OCI-LY1 (cell line): ENCODE results near the gene BFSP1.

Experiments used
- H2AFZ ChIP-seq: fragments of 200-600 bp; sonication (generic), shearing (Covaris generic); 2 replicates; pipeline ENCODE4 v1.6.0; 2014; ENCODE audit warnings: antibody characterized with exemption, mild to moderate bottlenecking, low read length
- H3F3A ChIP-seq: fragments of 200-600 bp; sonication (generic), shearing (Covaris generic); 2 replicates; pipeline ENCODE4 v1.6.0; 2014; ENCODE audit warnings: mild to moderate bottlenecking, antibody characterized with exemption, low read length, moderate library complexity; ENCODE audit not compliant: insufficient read depth
- H3K27ac ChIP-seq: fragments of 200-600 bp; sonication (generic); 2 replicates; pipeline ENCODE4 v1.5.1; 2014; ENCODE audit warnings: low read length, mixed run types, mild to moderate bottlenecking, low read depth; ENCODE audit not compliant: poor library complexity, severe bottlenecking
- H3K27me3 ChIP-seq: fragments of 200-600 bp; sonication (generic); 2 replicates; pipeline ENCODE4 v1.6.0; 2014; ENCODE audit warnings: antibody characterized with exemption, mild to moderate bottlenecking, low read length, moderate library complexity; ENCODE audit not compliant: insufficient read depth
- H3K36me3 ChIP-seq: fragments of 200-600 bp; sonication (generic); 2 replicates; pipeline ENCODE4 v1.6.1; 2014; ENCODE audit warnings: mild to moderate bottlenecking, antibody characterized with exemption, low read length, moderate library complexity, mixed read lengths; ENCODE audit not compliant: insufficient read depth
- H3K4me1 ChIP-seq: fragments of 200-600 bp; sonication (generic); 2 replicates; pipeline ENCODE4 v1.5.1; 2014; ENCODE audit warnings: mild to moderate bottlenecking, low read length, moderate library complexity; ENCODE audit not compliant: insufficient read depth, severe bottlenecking
- H3K4me2 ChIP-seq: fragments of 200-600 bp; sonication (generic), shearing (Covaris generic); 2 replicates; pipeline ENCODE4 v1.6.1; 2014; ENCODE audit warnings: low read length
- H3K4me3 ChIP-seq: fragments of 200-600 bp; sonication (generic); 2 replicates; pipeline ENCODE4 v1.5.1; 2014; ENCODE audit warnings: low read length, low read depth, mild to moderate bottlenecking, mixed read lengths; ENCODE audit not compliant: poor library complexity, severe bottlenecking
- H3K79me2 ChIP-seq: fragments of 200-600 bp; shearing (Covaris generic); 2 replicates; pipeline ENCODE4 v1.6.1; 2016; ENCODE audit warnings: mixed run types, low read length, mixed read lengths; ENCODE audit not compliant: insufficient read depth
- H3K9ac ChIP-seq: fragments of 200-600 bp; sonication (generic), shearing (Covaris generic); 2 replicates; pipeline ENCODE4 v1.6.1; 2014; ENCODE audit warnings: mild to moderate bottlenecking, low read length, mixed read lengths
- H3K9me2 ChIP-seq: fragments of 200-600 bp; sonication (generic), shearing (Covaris generic); 2 replicates; pipeline ENCODE4 v1.6.1; 2014; ENCODE audit warnings: low read depth, mild to moderate bottlenecking, low read length, mixed read lengths
- H3K9me3 ChIP-seq: fragments of 200-600 bp; shearing (Covaris generic); 2 replicates; pipeline ENCODE4 v1.6.1; 2014; ENCODE audit warnings: low read length, mixed read lengths
- H4K20me1 ChIP-seq: fragments of 200-600 bp; sonication (generic), shearing (Covaris generic); 2 replicates; pipeline ENCODE4 v1.6.0; 2016; ENCODE audit warnings: mild to moderate bottlenecking, low read length; ENCODE audit not compliant: insufficient read depth
- EZH2 ChIP-seq: fragments of 200-600 bp; sonication (generic), shearing (Covaris generic); IDR thresholded peaks from 2 replicates; pipeline ENCODE4 v1.8.0; 2017; ENCODE audit warnings: borderline replicate concordance, mixed run types, mild to moderate bottlenecking, antibody characterized with exemption, low read length, moderate library complexity, mixed read lengths
- TF ChIP-seq, protein P1 (sequence below): fragments of 200-600 bp; sonication (generic), shearing (Covaris generic); IDR thresholded peaks from 2 replicates; pipeline ENCODE4 v1.5.1; 2017; ENCODE audit warnings: mild to moderate bottlenecking, antibody characterized with exemption, low read length, moderate library complexity, mixed read lengths

The BFSP1 gene

GRCh38 chr20:17518339-17519052, 12.7 kb downstream of the BFSP1 start:
- Histone ChIP-seq H3K27me3 (peaks cover 5% of the 10 kb centered on the region; the same call in 1 of the 2 replicates), H4K20me1 (no peaks in the 10 kb centered on the region), H3K4me2 (no peak overlapping the region), H3F3A (no peaks in the 10 kb centered on the region), H3K9ac (no peak overlapping the region), H3K27ac (no peak overlapping the region), H3K36me3 (no peaks in the 10 kb centered on the region), H3K9me2 (no peaks in the 10 kb centered on the region), H3K4me3 (no peak overlapping the region), H3K9me3 (no peaks in the 10 kb centered on the region), H3K79me2 (no peaks in the 10 kb centered on the region), H3K4me1 (no peaks in the 10 kb centered on the region), H2AFZ (no peak overlapping the region)
- TF ChIP-seq, protein P1, sequence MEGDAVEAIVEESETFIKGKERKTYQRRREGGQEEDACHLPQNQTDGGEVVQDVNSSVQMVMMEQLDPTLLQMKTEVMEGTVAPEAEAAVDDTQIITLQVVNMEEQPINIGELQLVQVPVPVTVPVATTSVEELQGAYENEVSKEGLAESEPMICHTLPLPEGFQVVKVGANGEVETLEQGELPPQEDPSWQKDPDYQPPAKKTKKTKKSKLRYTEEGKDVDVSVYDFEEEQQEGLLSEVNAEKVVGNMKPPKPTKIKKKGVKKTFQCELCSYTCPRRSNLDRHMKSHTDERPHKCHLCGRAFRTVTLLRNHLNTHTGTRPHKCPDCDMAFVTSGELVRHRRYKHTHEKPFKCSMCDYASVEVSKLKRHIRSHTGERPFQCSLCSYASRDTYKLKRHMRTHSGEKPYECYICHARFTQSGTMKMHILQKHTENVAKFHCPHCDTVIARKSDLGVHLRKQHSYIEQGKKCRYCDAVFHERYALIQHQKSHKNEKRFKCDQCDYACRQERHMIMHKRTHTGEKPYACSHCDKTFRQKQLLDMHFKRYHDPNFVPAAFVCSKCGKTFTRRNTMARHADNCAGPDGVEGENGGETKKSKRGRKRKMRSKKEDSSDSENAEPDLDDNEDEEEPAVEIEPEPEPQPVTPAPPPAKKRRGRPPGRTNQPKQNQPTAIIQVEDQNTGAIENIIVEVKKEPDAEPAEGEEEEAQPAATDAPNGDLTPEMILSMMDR = no peak
- no peak for TF ChIP-seq EZH2

DNA sequence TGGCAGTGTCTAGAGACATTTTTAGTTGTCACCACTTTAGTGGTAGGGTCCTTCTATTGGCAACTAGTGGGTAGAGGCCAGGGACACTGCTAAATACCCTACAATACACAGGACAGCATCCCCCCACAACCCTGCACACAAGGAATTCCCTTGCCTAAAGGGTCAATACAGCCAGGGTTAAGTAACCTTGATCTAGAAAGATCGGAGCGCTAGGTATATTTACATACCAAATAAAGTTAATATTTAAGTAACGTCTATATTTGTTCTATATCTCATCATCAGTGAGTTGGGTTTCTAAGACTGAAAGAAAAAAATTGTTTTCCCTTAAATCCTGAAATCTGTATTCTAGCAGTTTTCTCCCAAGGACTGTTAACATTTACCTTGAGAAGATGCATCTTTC, 16.1 kb downstream of the BFSP1 start:
- no peak overlapping the region for H3K27ac ChIP-seq
- no peak overlapping the region for H3K4me2 ChIP-seq
- H3K9ac ChIP-seq = no peak overlapping the region
- no peaks in the 10 kb centered on the region for H3K9me2 ChIP-seq
- H3K4me3 ChIP-seq = no peak overlapping the region
- no peaks in the 10 kb centered on the region for H3K9me3 ChIP-seq
- peaks cover 5% of the 10 kb centered on the region; the same call in 1 of the 2 replicates for H3K27me3 ChIP-seq
- no peaks in the 10 kb centered on the region for H3F3A ChIP-seq
- H3K4me1 ChIP-seq = no peaks in the 10 kb centered on the region
- no peak overlapping the region for H2AFZ ChIP-seq
- H3K36me3 ChIP-seq = no peaks in the 10 kb centered on the region
- H4K20me1 ChIP-seq = no peaks in the 10 kb centered on the region
- no peaks in the 10 kb centered on the region for H3K79me2 ChIP-seq
- TF ChIP-seq, protein P1 = no peak
- no peak for TF ChIP-seq EZH2

GRCh38 chr20:17513939-17514338, 17.2 kb downstream of the BFSP1 start:
- no peaks in the 10 kb centered on the region for H3K4me1 ChIP-seq
- H2AFZ ChIP-seq = no peak overlapping the region
- H3K4me3 ChIP-seq = no peak overlapping the region
- peaks cover 7% of the 10 kb centered on the region; the same call in 1 of the 2 replicates for H3K27me3 ChIP-seq
- H3K27ac ChIP-seq = no peak overlapping the region
- H3F3A ChIP-seq = no peaks in the 10 kb centered on the region
- H3K79me2 ChIP-seq = no peaks in the 10 kb centered on the region
- H3K36me3 ChIP-seq = no peaks in the 10 kb centered on the region
- no peak overlapping the region for H3K9ac ChIP-seq
- H3K4me2 ChIP-seq = no peak overlapping the region
- H3K9me2 ChIP-seq = no peaks in the 10 kb centered on the region
- TF ChIP-seq, protein P1 = no peak
- no peak for TF ChIP-seq EZH2
- no peaks in the 10 kb centered on the region for H4K20me1 ChIP-seq
- H3K9me3 ChIP-seq = no peaks in the 10 kb centered on the region
